CD4-positive, alpha-beta memory T cell (primary cell): ENCODE results near the gene C9orf153. TPM values are rescaled to one million over a fixed set of nuclear protein-coding genes. Genes with fewer than 3 reads are reported as not detected.
A peak's percentile ranks its signal among the peaks of the same experiment; 100 is the strongest.

Experiments
- CTCF ChIA-PET: fragments of 350-600 bp; sonication (Branson Sonifier 250); formaldehyde crosslinking; loops from one replicate; lab custom pipeline; 2021; ENCODE audit warnings: inconsistent platforms; ENCODE audit not compliant: partially characterized antibody; lab: Charles Lee
- POLR2A ChIA-PET: fragments of 350-600 bp; sonication (Branson Sonifier 250); formaldehyde crosslinking; loops from one replicate; lab custom pipeline; 2021; ENCODE audit not compliant: partially characterized antibody; lab: Charles Lee
- DNase-seq, 5 donors: peaks; one replicate each; pipeline versions ENCODE4 v3.0.0 to v3.0.0-alpha.2; 2020 to 2022; ENCODE audit warnings: mixed read lengths in 1 of 5
- H3K27ac ChIP-seq: one replicate; pipeline ENCODE4 v1.7.0; 2013; ENCODE audit warnings: low read depth, low read length
- H3K27me3 ChIP-seq: 2 replicates; pipeline ENCODE4 v1.7.0; 2013; ENCODE audit warnings: mild to moderate bottlenecking, low read length, moderate library complexity; ENCODE audit not compliant: insufficient read depth
- H3K36me3 ChIP-seq: 2 replicates; pipeline ENCODE4 v1.7.0; 2013; ENCODE audit warnings: mild to moderate bottlenecking, low read length, moderate library complexity; ENCODE audit not compliant: insufficient read depth
- H3K4me1 ChIP-seq: 2 replicates; pipeline ENCODE4 v1.7.0; 2013; ENCODE audit warnings: mild to moderate bottlenecking, low read length, moderate library complexity; ENCODE audit not compliant: insufficient read depth
- H3K4me3 ChIP-seq, 2 donors: one replicate each; pipeline ENCODE4 v1.7.0; 2013; ENCODE audit warnings: low read length in 2 of 2, mild to moderate bottlenecking in 1 of 2
- H3K9me3 ChIP-seq, 2 donors: one replicate each; pipeline ENCODE4 v1.7.0; 2013; ENCODE audit warnings: low read length in 2 of 2, control low read depth in 1 of 2; ENCODE audit not compliant: control insufficient read depth in 1 of 2
- H3K27ac Mint-ChIP-seq, 7 donors: one replicate each; pipeline ENCODE4 v1.8.0; 2020 to 2021; ENCODE audit warnings: mixed read lengths in 7 of 7, mild to moderate bottlenecking in 6 of 7, inconsistent platforms in 3 of 7, moderate library complexity in 3 of 7
- H3K27me3 Mint-ChIP-seq, 2 donors: one replicate each; pipeline ENCODE4 v1.8.0; 2020 to 2021; ENCODE audit warnings: mixed read lengths in 2 of 2
- H3K36me3 Mint-ChIP-seq, 2 donors: one replicate each; pipeline ENCODE4 v1.8.0; 2020 to 2021; ENCODE audit warnings: mixed read lengths in 2 of 2, inconsistent platforms in 1 of 2, mild to moderate bottlenecking in 1 of 2
- H3K4me1 Mint-ChIP-seq, 4 donors: one replicate each; pipeline ENCODE4 v1.8.0; 2020 to 2021; ENCODE audit warnings: mixed read lengths in 4 of 4, mild to moderate bottlenecking in 1 of 4
- H3K4me3 Mint-ChIP-seq, 8 donors: one replicate each; pipeline ENCODE4 v1.8.0; 2020 to 2021; ENCODE audit warnings: mixed read lengths in 8 of 8, mild to moderate bottlenecking in 7 of 8, moderate library complexity in 6 of 8, inconsistent platforms in 3 of 8
- H3K9me3 Mint-ChIP-seq, 8 donors: one replicate each; pipeline ENCODE4 v1.8.0; 2020 to 2021; ENCODE audit warnings: mixed read lengths in 8 of 8, mild to moderate bottlenecking in 5 of 8, inconsistent platforms in 3 of 8, moderate library complexity in 1 of 8
- intact Hi-C: fragments of 100-400 bp; cut with micrococcal nuclease; formaldehyde crosslinking; loops from one replicate; pipeline ENCODE4 v1.15.1; 2023
- polyA plus RNA-seq, 2 donors: library from polyadenylated mRNA; unstranded; fragments of 300-500 nt; fragmentation: Illumina TruSeq; gene quantifications; one replicate each; pipeline ENCODE4 v1.2.3, GENCODE V29; 2021
- total RNA-seq, 2 experiments: library from RNA; stranded (reverse); gene quantifications; one replicate each; pipeline ENCODE4 v1.2.3, GENCODE V29; 2021

The C9orf153 gene
- total and polyA plus RNA-seq, 4 experiments from 2014 or later, result 0.55 to 0.87 TPM; not detected in 2

DNA sequence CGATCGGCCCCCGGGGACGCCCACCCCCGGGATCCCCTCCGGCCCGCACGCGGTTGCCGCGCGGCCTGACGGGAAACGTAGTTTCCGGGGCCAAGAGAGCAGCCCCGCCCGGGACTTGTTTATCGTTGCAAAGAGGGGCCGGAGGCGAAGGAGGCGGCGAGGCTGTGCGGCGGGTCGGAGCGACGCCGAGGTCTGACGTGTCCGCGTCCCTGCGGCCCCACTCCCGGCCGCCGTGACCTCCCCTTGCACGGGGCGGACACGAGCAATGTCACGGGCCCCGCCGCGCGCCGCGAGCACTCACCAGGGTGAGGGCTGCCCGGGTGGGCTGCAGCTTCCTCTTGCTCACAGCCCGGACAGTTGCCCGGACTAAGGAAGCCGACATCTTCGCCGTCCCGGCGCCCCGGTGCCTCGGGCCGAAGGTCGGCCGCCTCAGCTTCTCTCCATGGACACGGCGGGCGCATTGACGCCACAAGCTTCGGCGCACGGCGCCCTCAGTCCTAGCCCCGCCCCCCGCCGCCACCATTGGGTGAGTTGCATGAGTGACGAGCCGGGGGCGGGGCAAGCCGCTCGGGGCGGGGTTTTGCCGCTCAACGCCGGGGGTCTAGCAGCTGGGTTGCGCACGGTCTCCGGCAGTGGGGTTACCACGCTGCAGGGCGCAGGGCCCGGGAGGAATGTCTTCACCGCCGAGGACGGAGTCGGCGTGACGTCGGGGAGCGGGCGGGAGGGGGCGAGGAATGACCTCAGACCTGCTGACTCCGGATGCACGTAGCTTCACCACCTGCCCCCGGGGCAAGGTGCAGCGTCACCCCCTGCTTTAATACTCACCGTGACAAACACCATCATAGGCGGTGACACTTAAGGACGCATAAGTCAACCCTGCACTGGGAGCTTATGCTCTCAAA lies 22.9 kb upstream of the C9orf153 start, which contains the start of gene ISCA1:
ISCA1 (minus strand) TSS at position 462 of the 902 bp plus-strand sequence; CDS start at position 382, 80 bp downstream.
- Histone ChIP-seq H3K27ac (peak within 1 kb of the TSS; percentile 96), H3K9me3 (no peaks in the 10 kb centered on the region), H3K4me1 (peaks cover 45% of the 10 kb centered on the region), H3K4me3 (peak within 1 kb of the TSS; percentile 93 to 94), H3K36me3 (no peaks in the 10 kb centered on the region), H3K27me3 (no peaks in the 10 kb centered on the region)
- peak; percentile 97 to 100 (median 97) for DNase-seq
- H3K4me3 Mint-ChIP-seq, result peak within 1 kb of the TSS; percentile 87 to 98 (median 96)
- no peaks in the 10 kb centered on the region for H3K27me3 Mint-ChIP-seq
- peaks cover 7 to 32% of the 10 kb centered on the region in 2 donors for H3K36me3 Mint-ChIP-seq
- intact Hi-C loops, result loop anchor here (1.0 to 2.0 kb wide), 6 partner anchors 21 to 664 kb away; partner anchors contain the start of genes GAS1, NAA35 and TUT7
- peaks cover 31 to 48% (median 39%) of the 10 kb centered on the region in 4 donors for H3K4me1 Mint-ChIP-seq
- peak within 1 kb of the TSS; percentile 91 to 100 (median 99) for H3K27ac Mint-ChIP-seq
- ChIA-PET CTCF (interaction anchor here (1.4 kb wide), 1 partner anchor 70 kb away, joined by 4 read pairs; no protein-coding TSS in a partner anchor), POLR2A (interaction anchor here (0.5 to 2.3 kb wide), 23 partner anchors 8 to 1444 kb away, joined by 3 to 32 read pairs (median 5); partner anchors contain the start of genes AGTPBP1, GAS1, NAA35 and TUT7)
- H3K9me3 Mint-ChIP-seq, result no peaks in the 10 kb centered on the region

DNA sequence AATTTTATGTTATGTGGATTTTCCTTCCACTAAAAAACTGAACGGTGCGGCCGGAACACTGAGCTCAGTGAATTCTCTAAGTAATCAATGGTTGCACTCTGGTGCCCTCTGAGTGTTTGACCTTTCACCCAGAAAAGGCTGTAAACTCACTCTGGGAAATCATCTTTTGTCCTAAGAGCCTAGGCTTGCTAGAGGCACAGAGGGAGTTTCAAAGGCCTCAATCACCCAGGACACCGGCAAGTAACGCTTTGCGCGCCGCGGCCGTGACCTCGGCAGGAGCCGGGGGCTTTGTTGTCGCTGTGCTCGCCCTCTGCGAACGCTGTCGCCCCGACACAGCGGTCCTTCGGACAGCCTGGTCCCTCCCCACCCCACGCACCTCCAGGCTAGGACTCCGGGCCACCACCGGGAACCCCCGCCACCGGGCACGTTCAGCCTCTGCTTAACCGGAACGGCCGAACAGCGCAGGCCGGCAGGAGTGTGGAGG lies 22.2 kb upstream of the C9orf153 start:
- Histone ChIP-seq H3K9me3 (no peaks in the 10 kb centered on the region), H3K4me1 (peaks cover 45% of the 10 kb centered on the region), H3K27me3 (no peaks in the 10 kb centered on the region), H3K4me3 (peak overlapping the region; percentile 74 to 93), H3K36me3 (no peaks in the 10 kb centered on the region), H3K27ac (peak overlapping the region; percentile 96)
- DNase-seq, result no peak
- H3K27me3 Mint-ChIP-seq, result no peaks in the 10 kb centered on the region
- H3K27ac Mint-ChIP-seq, result peak overlapping the region; percentile 91 to 97 (median 93)
- H3K36me3 Mint-ChIP-seq, result peaks cover 12 to 31% of the 10 kb centered on the region in 2 donors
- CTCF ChIA-PET, result interaction anchor here (1.4 kb wide), 1 partner anchor 71 kb away, joined by 4 read pairs; no protein-coding TSS in a partner anchor
- no peaks in the 10 kb centered on the region for H3K9me3 Mint-ChIP-seq
- POLR2A ChIA-PET, result interaction anchor here (0.5 to 2.3 kb wide), 16 partner anchors 12 to 665 kb away, joined by 3 to 32 read pairs (median 6); partner anchors contain the start of genes AGTPBP1, GAS1, NAA35 and TUT7
- H3K4me3 Mint-ChIP-seq, result peak overlapping the region; percentile 86 to 98 (median 93)
- H3K4me1 Mint-ChIP-seq, result peaks cover 34 to 53% (median 43%) of the 10 kb centered on the region in 4 donors
- intact Hi-C loops, result loop anchor here (1.0 to 2.0 kb wide), 6 partner anchors 22 to 665 kb away; partner anchors contain the start of genes GAS1, NAA35 and TUT7

DNA sequence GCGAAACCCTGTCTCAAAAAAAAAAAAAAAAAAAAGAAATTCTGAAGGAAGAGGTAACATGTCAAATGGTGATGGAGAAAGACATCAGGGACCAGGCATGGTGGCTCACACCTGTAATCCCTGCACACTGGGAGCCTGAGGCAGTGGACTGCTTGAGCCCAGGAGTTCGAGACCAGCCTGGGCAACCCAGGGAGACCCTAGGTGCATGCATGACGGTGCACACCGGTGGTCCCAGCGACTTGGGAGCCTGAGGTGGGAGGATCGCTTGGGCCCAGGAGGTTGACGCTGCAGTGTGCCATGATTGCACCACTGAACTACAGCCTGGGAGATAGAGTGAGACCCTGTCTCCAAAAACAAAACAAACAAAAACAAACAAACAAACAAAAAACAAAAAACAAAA lies 21.1 kb upstream of the C9orf153 start:
- CTCF ChIA-PET, result no interaction called here
- H3K9me3 Mint-ChIP-seq, result no peaks in the 10 kb centered on the region
- Histone ChIP-seq H3K27ac (no peak overlapping the region), H3K4me3 (no peak overlapping the region), H3K36me3 (no peaks in the 10 kb centered on the region), H3K4me1 (peaks cover 45% of the 10 kb centered on the region), H3K27me3 (no peaks in the 10 kb centered on the region), H3K9me3 (no peaks in the 10 kb centered on the region)
- peak overlapping the region; percentile 39 to 98 (median 93) for H3K4me3 Mint-ChIP-seq
- H3K27ac Mint-ChIP-seq, result peak overlapping the region in 3 of 7 donors; percentile 57 to 97 (median 91)
- no peak for DNase-seq
- no peaks in the 10 kb centered on the region for H3K27me3 Mint-ChIP-seq
- POLR2A ChIA-PET, result no interaction called here
- H3K4me1 Mint-ChIP-seq, result peaks cover 34 to 55% (median 44%) of the 10 kb centered on the region in 4 donors
- intact Hi-C loops, result no loop called here
- H3K36me3 Mint-ChIP-seq, result peaks cover 13 to 30% of the 10 kb centered on the region in 2 donors

DNA sequence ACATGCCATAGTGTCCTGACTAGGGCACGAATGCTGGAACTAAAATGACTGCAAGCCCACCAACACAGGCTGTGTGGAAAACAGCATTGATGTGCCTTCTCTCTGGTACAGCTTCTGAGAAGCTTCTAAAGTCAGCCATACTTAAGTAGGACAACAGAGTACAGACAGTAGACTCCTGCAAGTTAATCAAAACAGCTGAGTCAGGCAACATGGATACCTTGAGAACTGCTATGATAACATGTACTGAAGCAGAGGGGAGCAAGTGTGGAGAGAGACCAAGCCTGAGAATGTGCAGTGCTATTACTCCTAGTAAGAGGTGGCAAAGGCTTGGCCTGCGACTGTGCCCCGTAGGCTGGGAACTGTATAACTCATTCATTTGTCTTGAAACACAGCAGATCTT lies 20.4 kb upstream of the C9orf153 start:
- DNase-seq, result no peak
- Histone ChIP-seq H3K4me1 (peaks cover 45% of the 10 kb centered on the region), H3K4me3 (no peak overlapping the region), H3K36me3 (peaks cover 2% of the 10 kb centered on the region), H3K27me3 (no peaks in the 10 kb centered on the region), H3K27ac (no peak overlapping the region), H3K9me3 (no peaks in the 10 kb centered on the region)
- H3K36me3 Mint-ChIP-seq, result peaks cover 15 to 30% of the 10 kb centered on the region in 2 donors
- ChIA-PET POLR2A (no interaction called here), CTCF (no interaction called here)
- no peaks in the 10 kb centered on the region for H3K9me3 Mint-ChIP-seq
- H3K4me1 Mint-ChIP-seq, result peaks cover 34 to 59% (median 47%) of the 10 kb centered on the region in 4 donors
- no peaks in the 10 kb centered on the region for H3K27me3 Mint-ChIP-seq
- peak overlapping the region in 7 of 8 donors; percentile 46 to 93 (median 64) for H3K4me3 Mint-ChIP-seq
- peak overlapping the region in 4 of 7 donors; percentile 41 to 91 (median 54) for H3K27ac Mint-ChIP-seq
- intact Hi-C loops, result no loop called here

DNA sequence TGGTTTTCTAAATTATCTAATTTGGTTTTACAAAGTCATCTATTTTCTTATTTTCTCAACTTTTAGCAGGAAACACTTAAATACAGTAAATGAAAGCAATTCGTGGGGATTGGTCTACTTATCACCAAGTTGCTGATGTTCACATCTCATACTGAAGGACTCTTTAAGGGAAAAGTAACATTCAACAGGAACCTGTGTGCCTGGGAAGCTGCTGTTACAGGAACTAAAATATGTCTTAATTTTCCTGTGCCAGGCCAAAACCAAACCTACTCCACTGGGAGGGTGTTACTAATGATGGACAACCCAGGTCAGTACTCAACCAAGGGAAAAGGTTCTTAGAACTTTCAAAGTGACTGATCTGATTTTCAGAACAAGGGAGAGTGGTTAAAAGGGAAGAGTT lies 17.6 kb upstream of the C9orf153 start:
- intact Hi-C loops, result no loop called here
- H3K27ac Mint-ChIP-seq, result peak overlapping the region in 1 of 7 donors; percentile 7
- Histone ChIP-seq H3K4me1 (peaks cover 37% of the 10 kb centered on the region), H3K9me3 (no peaks in the 10 kb centered on the region), H3K27me3 (no peaks in the 10 kb centered on the region), H3K36me3 (peaks cover 21% of the 10 kb centered on the region), H3K27ac (no peak overlapping the region), H3K4me3 (no peak overlapping the region)
- DNase-seq, result no peak
- CTCF ChIA-PET, result interaction anchor here (1.1 kb wide), 1 partner anchor 76 kb away, joined by 3 read pairs; no protein-coding TSS in a partner anchor
- H3K36me3 Mint-ChIP-seq, result peaks cover 31 to 39% of the 10 kb centered on the region in 2 donors
- H3K27me3 Mint-ChIP-seq, result no peaks in the 10 kb centered on the region
- peaks cover 31 to 58% (median 45%) of the 10 kb centered on the region in 4 donors for H3K4me1 Mint-ChIP-seq
- POLR2A ChIA-PET, result no interaction called here
- H3K9me3 Mint-ChIP-seq, result no peaks in the 10 kb centered on the region
- H3K4me3 Mint-ChIP-seq, result peak overlapping the region in 1 of 8 donors; percentile 3

DNA sequence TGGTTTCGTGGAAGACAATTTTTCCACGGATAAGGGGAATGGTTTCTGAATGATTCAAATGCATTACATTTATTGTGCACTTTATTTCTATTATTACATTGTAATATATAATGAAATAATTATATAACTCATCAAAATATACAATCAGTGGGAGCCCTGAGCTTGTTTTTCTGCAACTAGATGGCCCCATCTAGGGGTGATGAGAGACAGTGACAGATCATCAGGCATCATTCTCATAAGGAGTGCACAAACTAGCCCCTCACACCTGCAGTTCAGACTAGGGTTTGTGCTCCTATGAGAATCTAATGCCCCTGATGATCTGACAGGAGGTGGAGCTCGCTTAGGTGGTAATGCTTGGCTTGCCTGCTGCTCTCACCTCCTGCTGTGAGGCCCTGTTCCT lies 16.5 kb upstream of the C9orf153 start:
- ChIA-PET CTCF (interaction anchor here (1.1 kb wide), 1 partner anchor 75 kb away, joined by 3 read pairs; no protein-coding TSS in a partner anchor), POLR2A (no interaction called here)
- Histone ChIP-seq H3K27ac (no peak overlapping the region), H3K4me3 (no peak overlapping the region), H3K27me3 (no peaks in the 10 kb centered on the region), H3K4me1 (peaks cover 29% of the 10 kb centered on the region), H3K36me3 (peaks cover 27% of the 10 kb centered on the region), H3K9me3 (no peaks in the 10 kb centered on the region)
- no peak for DNase-seq
- Mint-ChIP-seq H3K4me3 (no peak overlapping the region), H3K9me3 (no peaks in the 10 kb centered on the region), H3K36me3 (peaks cover 42 to 46% of the 10 kb centered on the region in 2 donors), H3K27me3 (no peaks in the 10 kb centered on the region), H3K4me1 (peaks cover 25 to 50% (median 39%) of the 10 kb centered on the region in 4 donors), H3K27ac (no peak overlapping the region)
- intact Hi-C loops, result no loop called here
